Activated CD8-positive, alpha-beta T cell treated with anti-CD3 and anti-CD28 coated beads, Interleukin-2, amount 10 ng/mL, durations not matched to agents 7 days and 5 days (primary cell): ENCODE data around the gene BBC3. TPM values are rescaled to one million over a fixed set of nuclear protein-coding genes. Genes with fewer than 3 reads are reported as not detected.
A peak's percentile ranks its signal among the peaks of the same experiment; 100 is the strongest.

ENCODE experiments used
- ATAC-seq: fragments of 150-1000 bp; cut with Tn5 transposase; one replicate; pipeline ENCODE4 v1.10.0; 2021; ENCODE audit warnings: moderate library complexity
- CTCF ChIA-PET: fragments of 350-600 bp; sonication (Branson Sonifier 250); formaldehyde crosslinking; loops from one replicate; lab custom pipeline; 2021; ENCODE audit warnings: antibody characterized with exemption; lab: Charles Lee
- POLR2A ChIA-PET: fragments of 350-600 bp; sonication (Branson Sonifier 250); formaldehyde crosslinking; loops from one replicate; lab custom pipeline; 2021; ENCODE audit warnings: antibody characterized with exemption; lab: Charles Lee
- DNase-seq: peaks from one replicate; pipeline ENCODE4 v3.0.0-alpha.2; 2020
- H3K27ac Mint-ChIP-seq: one replicate; pipeline ENCODE4 v1.8.0; 2021; ENCODE audit warnings: mild to moderate bottlenecking, mixed read lengths
- H3K27me3 Mint-ChIP-seq: one replicate; pipeline ENCODE4 v1.8.0; 2021; ENCODE audit warnings: low read depth, mixed read lengths
- H3K36me3 Mint-ChIP-seq: one replicate; pipeline ENCODE4 v1.8.0; 2021; ENCODE audit warnings: low read depth, mixed read lengths
- H3K4me1 Mint-ChIP-seq: one replicate; pipeline ENCODE4 v1.8.0; 2021; ENCODE audit warnings: low read depth, mixed read lengths
- H3K4me3 Mint-ChIP-seq: one replicate; pipeline ENCODE4 v1.8.0; 2021; ENCODE audit warnings: mild to moderate bottlenecking, mixed read lengths
- H3K9me3 Mint-ChIP-seq: one replicate; pipeline ENCODE4 v1.8.0; 2022; ENCODE audit warnings: mixed read lengths; ENCODE audit not compliant: insufficient read depth
- total RNA-seq, 2 experiments: library from RNA; stranded (reverse); gene quantifications; one replicate each; pipeline ENCODE4 v1.2.3, GENCODE V29; 2021

Gene BBC3
- total RNA-seq, 2 experiments from 2014 or later: 15.7 to 16.8 TPM

DNA sequence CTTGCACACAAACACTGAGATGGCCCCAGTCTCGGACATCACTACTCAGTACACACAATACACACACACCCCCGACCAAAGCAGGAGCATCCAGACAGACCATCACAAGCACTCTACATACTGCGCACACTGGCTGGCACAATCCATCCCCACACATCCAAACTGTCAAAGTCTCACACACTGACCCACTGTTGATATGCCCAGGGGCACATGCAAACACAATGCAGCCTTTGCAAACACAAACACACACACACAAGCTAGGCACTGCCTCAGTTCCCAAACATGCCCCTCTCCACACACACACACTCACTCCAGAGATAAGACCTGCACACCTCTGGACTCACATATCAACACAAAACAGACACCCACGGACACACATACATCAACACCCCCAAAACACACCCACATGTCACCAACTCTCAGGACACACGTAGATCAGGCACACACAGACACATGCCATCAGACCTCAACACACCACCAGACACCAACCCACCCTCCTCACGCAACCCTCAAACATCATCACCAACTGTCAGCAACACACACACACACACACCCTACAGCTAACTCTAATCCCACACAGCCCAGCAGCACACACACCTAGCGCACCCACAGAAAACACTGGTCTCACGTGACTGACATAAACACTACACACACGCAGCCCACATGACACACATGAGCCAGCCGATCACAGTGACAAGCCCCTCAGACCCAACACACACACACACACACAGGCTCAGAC lies 1.9 kb downstream of the BBC3 start:
- no peak for ATAC-seq
- peaks cover 12% of the 10 kb centered on the region for H3K36me3 Mint-ChIP-seq
- no peak overlapping the region for H3K27ac Mint-ChIP-seq
- no peak overlapping the region for H3K4me3 Mint-ChIP-seq
- H3K9me3 Mint-ChIP-seq: no peaks in the 10 kb centered on the region
- ChIA-PET CTCF (interaction anchor here (1.0 to 8.6 kb wide), 3 partner anchors 17 to 79 kb away, joined by 3 to 143 read pairs (median 109); no protein-coding TSS in a partner anchor), POLR2A (no interaction called here)
- peak; percentile 53 for DNase-seq
- H3K27me3 Mint-ChIP-seq: no peaks in the 10 kb centered on the region
- H3K4me1 Mint-ChIP-seq: peaks cover 34% of the 10 kb centered on the region

DNA sequence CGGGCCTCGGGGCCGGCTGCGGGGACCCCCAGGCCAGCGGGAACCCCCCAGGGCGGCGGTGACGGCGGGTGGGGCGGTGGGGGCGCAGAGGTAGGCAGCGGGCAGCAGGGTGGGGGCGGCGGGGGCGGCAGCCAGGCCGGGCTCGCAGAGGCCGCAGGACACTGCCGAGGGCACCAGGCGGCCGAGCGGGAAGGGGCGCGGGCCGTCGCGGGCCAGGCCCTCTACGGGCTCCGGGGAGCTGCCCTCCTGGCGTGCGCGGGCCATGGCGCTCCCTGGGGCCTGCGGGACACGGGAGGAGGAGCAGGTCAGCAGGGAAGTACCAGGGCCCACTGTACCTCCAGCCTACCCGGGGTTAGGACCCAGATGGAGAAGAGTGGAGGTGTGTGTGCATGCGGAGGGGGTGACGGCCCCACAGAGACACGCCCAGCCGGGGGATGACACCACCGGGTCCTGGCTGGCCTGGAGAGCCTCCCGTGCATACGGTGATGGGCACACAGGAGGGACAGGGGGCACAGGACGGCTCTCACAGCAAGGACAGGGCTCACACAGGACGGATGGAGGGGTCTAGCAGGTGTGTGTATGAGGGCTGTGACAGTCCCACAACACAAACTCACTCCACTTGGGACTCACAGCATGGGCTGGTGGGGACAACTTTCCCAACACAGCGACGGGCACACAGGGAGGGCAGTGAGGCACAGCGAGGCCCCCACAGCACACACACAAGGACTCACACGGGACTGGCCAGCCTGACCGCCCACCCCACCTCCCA lies 2.6 kb downstream of the BBC3 start:
- ChIA-PET POLR2A (interaction anchor here (0.6 to 4.3 kb wide), 5 partner anchors 11 to 180 kb away, joined by 3 to 44 read pairs (median 7); no protein-coding TSS in a partner anchor), CTCF (interaction anchor here (7.8 to 8.6 kb wide), 2 partner anchors 17 to 18 kb away, joined by 109 to 143 read pairs; no protein-coding TSS in a partner anchor)
- peak overlapping the region; percentile 79 for H3K4me3 Mint-ChIP-seq
- H3K27ac Mint-ChIP-seq: no peak overlapping the region
- H3K4me1 Mint-ChIP-seq: peaks cover 37% of the 10 kb centered on the region
- H3K9me3 Mint-ChIP-seq: no peaks in the 10 kb centered on the region
- peaks cover 15% of the 10 kb centered on the region for H3K36me3 Mint-ChIP-seq
- ATAC-seq (peak; percentile 10), DNase-seq (peak; percentile 73)
- H3K27me3 Mint-ChIP-seq: no peaks in the 10 kb centered on the region

DNA sequence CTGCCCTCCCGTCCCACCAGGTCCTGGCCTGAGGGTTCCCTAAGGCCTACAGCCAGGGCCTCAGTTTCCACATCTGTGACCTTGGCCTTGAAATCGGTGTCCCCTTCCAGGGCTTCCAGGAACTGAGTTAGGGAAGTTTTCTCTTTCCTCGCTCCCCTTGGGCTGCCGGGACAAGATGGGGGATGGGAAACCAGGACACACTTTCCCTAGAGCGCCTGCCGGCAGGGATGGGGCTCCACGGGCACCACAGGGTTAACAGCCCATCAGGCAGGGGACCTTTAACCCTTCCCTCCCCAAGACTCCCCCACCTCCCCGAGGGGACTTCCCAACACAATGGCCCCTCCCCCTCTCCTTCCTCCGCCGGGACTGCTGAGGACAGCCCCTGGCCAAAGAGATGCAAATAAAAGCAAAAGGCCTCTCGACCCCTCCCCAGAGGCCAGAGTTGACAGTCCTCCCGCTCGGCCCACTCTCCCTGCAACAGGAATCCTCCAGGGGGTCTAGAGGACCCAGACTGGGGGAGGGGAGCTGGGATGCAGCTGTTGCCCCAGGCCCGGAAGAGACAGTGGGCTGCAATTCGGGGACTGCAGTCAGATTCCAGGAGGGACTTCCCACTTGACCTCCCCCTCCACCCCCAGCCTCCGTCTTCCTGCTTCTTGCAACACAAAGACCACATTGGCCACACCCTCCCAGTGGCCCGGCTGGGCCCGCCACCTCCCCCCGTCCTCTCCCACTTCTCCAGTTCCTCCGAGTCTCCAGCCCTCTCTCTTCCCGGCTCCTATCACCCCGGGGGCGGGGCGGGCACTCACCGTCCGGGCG lies 3.4 kb downstream of the BBC3 start:
- DNase-seq: peak; percentile 74
- ATAC-seq: peak; percentile 0
- H3K27ac Mint-ChIP-seq: peak overlapping the region; percentile 90
- POLR2A ChIA-PET: interaction anchor here (0.6 to 4.3 kb wide), 13 partner anchors 11 to 179 kb away, joined by 3 to 44 read pairs (median 7); partner anchors contain the start of genes CCDC9 and ZC3H4
- no peaks in the 10 kb centered on the region for H3K9me3 Mint-ChIP-seq
- peak overlapping the region; percentile 79 for H3K4me3 Mint-ChIP-seq
- H3K36me3 Mint-ChIP-seq: peaks cover 15% of the 10 kb centered on the region
- H3K27me3 Mint-ChIP-seq: no peaks in the 10 kb centered on the region
- CTCF ChIA-PET: interaction anchor here (1.2 to 8.6 kb wide), 4 partner anchors 17 to 215 kb away, joined by 3 to 143 read pairs (median 58); no protein-coding TSS in a partner anchor
- peaks cover 33% of the 10 kb centered on the region for H3K4me1 Mint-ChIP-seq

DNA sequence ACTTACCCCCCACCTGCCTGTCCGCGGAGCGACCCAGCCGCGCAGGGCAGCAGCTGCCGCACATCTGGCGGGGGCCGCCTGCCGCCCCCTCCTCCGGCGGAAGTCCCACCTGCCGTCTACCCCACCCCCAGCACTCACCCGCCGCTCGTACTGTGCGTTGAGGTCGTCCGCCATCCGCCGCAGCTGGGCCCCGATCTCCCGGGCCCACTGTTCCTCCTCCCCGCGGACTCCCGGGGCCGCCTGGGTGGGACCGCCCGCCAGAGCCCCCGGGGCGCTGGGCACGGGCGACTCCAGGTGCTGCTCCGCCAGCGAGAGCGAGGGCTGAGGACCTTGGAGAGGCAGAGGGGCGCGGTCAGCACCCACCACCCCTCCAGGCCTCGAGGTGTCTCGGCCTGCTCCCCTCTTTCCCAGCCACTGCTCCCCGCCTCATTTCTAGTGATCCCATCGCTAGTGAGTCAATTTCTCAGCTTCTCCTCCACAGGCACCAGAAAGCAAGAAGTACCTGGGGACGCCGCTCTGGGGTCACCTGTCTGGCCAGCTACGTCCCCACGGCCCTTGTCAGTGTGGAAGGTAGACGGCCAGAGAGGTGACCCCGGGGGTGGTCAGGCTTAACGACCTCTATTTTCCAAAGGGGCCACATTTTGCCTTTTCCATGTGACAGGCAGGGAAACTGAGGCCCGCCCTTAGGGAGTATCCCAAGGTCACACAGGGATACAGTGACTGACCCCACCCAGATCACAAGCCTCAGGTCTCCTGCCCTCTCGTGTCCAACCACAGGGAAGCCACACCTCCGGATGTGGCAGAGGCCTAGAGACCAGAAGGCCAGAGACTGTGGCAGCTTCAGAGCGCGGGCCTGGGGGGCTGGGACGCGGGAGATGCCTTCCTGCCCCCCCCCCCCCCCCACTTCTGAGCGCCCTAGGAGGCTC lies 4.3 kb downstream of the BBC3 start:
- Mint-ChIP-seq H3K9me3 (no peaks in the 10 kb centered on the region), H3K27ac (peak overlapping the region; percentile 90), H3K36me3 (peaks cover 17% of the 10 kb centered on the region)

DNA sequence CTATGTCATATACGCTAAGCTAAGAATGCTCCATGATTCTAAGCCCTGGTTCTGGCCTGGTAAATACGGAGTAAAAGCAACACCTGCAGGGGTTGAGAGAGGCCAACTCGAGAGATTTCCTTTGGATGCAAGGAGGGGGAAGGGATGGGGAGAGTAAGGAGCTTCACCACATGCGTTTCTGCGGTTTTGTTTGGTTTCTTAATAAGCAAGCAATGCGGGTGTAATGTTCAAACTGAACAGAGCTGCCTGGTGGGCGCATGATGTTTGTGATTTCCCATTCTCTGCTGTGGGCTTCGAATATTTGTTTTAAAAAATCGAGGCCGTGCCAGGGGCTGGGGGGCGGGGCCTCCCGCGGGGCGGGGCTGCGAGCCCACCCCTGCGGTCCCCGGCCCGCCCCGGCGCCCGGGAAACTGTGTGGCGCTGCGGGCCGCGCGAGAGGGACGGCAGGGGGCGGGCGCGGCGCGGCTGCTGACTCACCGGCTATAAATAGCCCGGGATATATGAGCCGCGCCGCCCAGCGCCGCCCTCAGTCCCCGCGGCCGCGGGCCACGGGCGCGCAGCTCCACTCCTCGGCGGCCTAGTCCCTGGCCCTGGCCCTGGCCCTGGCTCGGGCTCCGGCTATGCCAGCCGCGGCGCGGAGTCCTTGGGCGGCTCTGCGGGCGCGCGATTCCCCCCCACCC lies 5.1 kb downstream of the BBC3 start:
- no peaks in the 10 kb centered on the region for H3K27me3 Mint-ChIP-seq
- H3K27ac Mint-ChIP-seq: peak overlapping the region; percentile 90
- ATAC-seq (peak; percentile 63), DNase-seq (peak; percentile 88)
- H3K4me3 Mint-ChIP-seq: peak overlapping the region; percentile 37
- peaks cover 20% of the 10 kb centered on the region for H3K4me1 Mint-ChIP-seq
- H3K9me3 Mint-ChIP-seq: no peaks in the 10 kb centered on the region
- POLR2A ChIA-PET: interaction anchor here (0.6 to 4.3 kb wide), 21 partner anchors 10 to 404 kb away, joined by 3 to 44 read pairs (median 5); partner anchors contain the start of genes CCDC9, INAFM1, SAE1 and ZC3H4
- CTCF ChIA-PET: interaction anchor here (0.6 to 8.6 kb wide), 19 partner anchors 12 to 102 kb away, joined by 3 to 143 read pairs (median 4); partner anchors contain the start of gene CCDC9
- H3K36me3 Mint-ChIP-seq: peaks cover 16% of the 10 kb centered on the region

More for the DNA sequence above, 4.3 kb downstream of the BBC3 start:
- Mint-ChIP-seq H3K4me3 (peak overlapping the region; percentile 79), H3K4me1 (peaks cover 25% of the 10 kb centered on the region), H3K27me3 (no peaks in the 10 kb centered on the region)
- peak; percentile 85 for DNase-seq
- ChIA-PET POLR2A (interaction anchor here (0.6 to 4.3 kb wide), 19 partner anchors 11 to 405 kb away, joined by 3 to 44 read pairs (median 5); partner anchors contain the start of genes CCDC9, SAE1 and ZC3H4), CTCF (interaction anchor here (0.6 to 8.6 kb wide), 15 partner anchors 13 to 214 kb away, joined by 3 to 143 read pairs (median 4); partner anchors contain the start of gene CCDC9)
- peak; percentile 9 for ATAC-seq

DNA sequence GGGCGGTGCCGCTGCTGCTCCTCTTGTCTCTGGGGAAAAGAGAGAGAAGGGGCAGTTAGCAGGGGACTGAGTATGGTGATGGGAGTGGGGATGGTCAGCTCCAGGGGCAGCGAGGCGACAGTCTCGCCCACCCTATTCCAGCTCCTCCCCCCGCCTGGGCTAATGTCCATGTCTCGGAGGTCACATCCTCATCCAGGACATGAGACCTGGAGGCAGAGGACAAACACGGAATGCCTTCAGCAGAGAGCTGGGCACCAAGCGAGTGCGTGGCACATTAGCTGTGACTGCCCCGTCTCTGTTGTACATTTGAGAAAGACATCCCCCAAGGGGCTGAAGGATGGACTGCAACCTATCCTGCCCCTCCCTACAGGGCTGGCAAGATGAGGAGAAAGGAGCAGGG lies 9.1 kb downstream of the BBC3 start:
- DNase-seq (no peak), ATAC-seq (no peak)
- Mint-ChIP-seq H3K27ac (no peak overlapping the region), H3K9me3 (no peaks in the 10 kb centered on the region), H3K27me3 (no peaks in the 10 kb centered on the region), H3K4me3 (no peak overlapping the region), H3K36me3 (peaks cover 17% of the 10 kb centered on the region), H3K4me1 (peaks cover 12% of the 10 kb centered on the region)
- CTCF ChIA-PET: interaction anchor here (7.8 to 8.6 kb wide), 2 partner anchors 11 to 24 kb away, joined by 109 to 143 read pairs; no protein-coding TSS in a partner anchor
- POLR2A ChIA-PET: no interaction called here

DNA sequence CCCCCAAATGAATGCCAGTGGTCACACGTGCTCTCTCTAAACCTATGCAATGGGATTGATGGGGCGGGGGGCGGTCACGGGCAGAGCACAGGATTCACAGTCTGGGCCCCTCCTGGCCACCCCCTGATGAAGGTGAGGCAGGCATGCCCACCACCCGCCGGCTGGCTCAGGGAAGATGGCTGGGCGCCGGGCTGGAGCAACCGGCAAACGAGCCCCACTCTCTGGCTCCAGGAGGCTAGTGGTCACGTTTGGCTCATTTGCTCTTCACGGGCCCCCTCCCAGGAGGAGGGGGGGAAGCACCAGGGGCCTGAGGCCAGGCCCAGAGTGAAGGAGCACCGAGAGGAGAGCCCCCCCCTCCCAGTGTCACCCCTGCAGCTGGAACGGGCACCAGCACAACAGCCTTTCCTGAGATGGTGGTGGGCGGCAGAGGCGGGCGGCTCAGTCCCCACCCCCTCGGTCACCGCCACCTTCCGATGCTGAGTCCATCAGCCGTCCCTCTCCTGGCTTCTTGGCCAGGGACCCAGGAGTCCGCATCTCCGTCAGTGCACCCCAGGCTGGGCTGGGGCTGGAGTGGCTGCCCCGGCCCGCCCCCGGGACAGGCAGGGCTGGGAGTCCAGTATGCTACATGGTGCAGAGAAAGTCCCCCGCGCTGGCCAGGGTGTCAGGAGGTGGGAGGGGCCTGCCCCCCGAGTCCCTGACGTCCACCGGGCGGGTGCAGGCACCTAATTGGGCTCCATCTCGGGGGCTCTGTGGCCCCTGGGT lies 9.7 kb downstream of the BBC3 start:
- no peak for ATAC-seq
- DNase-seq: no peak
- Mint-ChIP-seq H3K4me1 (peaks cover 9% of the 10 kb centered on the region), H3K9me3 (no peaks in the 10 kb centered on the region), H3K36me3 (peaks cover 14% of the 10 kb centered on the region), H3K27me3 (no peaks in the 10 kb centered on the region), H3K27ac (peak overlapping the region; percentile 4), H3K4me3 (no peak overlapping the region)
- CTCF ChIA-PET: interaction anchor here (1.4 kb wide), 1 partner anchor 23 kb away, joined by 3 read pairs; no protein-coding TSS in a partner anchor
- POLR2A ChIA-PET: no interaction called here

DNA sequence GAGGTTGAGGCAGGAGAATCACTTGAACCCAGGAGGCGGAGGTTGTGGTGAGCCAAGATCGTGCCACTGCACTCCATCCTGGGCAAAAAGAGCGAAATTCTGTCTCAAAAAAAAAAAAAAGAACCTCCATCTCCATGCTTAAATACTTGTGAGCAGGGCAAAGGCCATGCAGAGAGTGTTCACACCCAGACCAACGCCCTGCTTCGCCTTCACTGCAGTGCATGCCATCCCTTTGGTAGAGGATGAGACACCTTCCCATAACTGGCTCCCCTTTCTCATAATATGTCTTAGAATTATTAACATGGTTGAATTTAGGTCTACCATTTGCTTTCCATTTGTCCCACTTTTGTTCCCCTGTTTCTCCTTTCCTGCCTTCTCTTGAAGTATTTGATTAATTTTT lies 15.4 kb downstream of the BBC3 start:
- ChIA-PET CTCF (interaction anchor here (11.3 kb wide), 1 partner anchor 30 kb away, joined by 484 read pairs; no protein-coding TSS in a partner anchor), POLR2A (interaction anchor here (0.6 to 1.2 kb wide), 2 partner anchors 10 to 28 kb away, joined by 3 read pairs; no protein-coding TSS in a partner anchor)
- Mint-ChIP-seq H3K36me3 (peaks cover 15% of the 10 kb centered on the region), H3K4me3 (no peak overlapping the region), H3K27ac (no peak overlapping the region), H3K4me1 (peaks cover 7% of the 10 kb centered on the region), H3K27me3 (no peaks in the 10 kb centered on the region), H3K9me3 (no peaks in the 10 kb centered on the region)
- no peak for DNase-seq
- no peak for ATAC-seq
